GM18951 (cell line): Measurements from ENCODE around the gene JUP.

ENCODE experiments used
- POLR2A ChIP-seq: IDR thresholded peaks from 4 replicates; pipeline ENCODE4 v1.6.1; 2011; ENCODE audit warnings: mild to moderate bottlenecking; ENCODE audit not compliant: insufficient read length, insufficient read depth; ENCODE audit errors: extremely low read depth
- in situ Hi-C: fragments of 300-500 bp; cut with MboI; formaldehyde crosslinking; loops from one replicate; pipeline ENCODE4 v1.12.0; 2022; ENCODE audit warnings: low sequenced_read_pairs, mixed read lengths, inconsistent platforms; ENCODE audit not compliant: unreplicated experiment

The JUP gene

DNA sequence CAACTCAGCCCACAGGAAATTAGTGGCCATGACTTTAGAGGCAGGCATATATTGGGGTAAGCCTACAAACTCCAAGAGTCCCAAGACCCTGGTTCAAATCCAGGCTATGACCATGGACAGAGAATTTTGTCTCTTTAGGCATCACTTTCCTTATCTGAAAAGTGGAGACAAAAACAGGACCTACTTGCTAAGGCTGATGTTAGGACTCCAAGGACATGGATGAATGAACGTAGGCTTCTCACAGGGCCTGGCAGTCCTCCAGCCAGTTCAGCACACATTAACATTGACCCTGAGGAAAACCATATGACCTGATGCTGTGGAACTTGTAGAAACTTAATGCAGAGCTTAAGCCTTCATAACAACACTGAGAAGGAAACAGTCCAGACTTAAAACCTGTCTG is 27.7 kb upstream of the JUP start:
- in situ Hi-C loops = no loop called here
- TF ChIP-seq POLR2A = no peak

DNA sequence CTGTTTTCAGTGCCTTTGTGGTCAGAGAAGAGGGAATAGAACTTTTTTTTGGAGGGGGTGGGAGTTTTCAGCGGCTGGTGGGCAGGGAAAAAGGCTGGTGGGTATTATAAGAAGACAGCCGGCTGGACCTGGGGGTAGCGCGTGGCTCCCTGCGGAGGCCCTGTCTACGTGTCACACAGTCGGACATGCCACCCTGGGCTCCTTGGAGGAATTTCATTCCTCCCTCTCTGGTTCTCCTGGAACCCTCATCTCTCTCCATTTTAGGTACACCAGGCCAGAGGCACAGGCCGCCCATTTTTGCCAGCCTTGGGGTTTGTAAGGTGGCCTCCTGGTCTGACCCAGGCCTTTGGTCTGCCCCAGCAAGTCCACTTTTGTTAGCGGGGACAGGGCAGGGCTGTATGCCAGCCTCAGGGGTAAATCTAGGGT is 27.2 kb upstream of the JUP start:
- TF ChIP-seq POLR2A = no peak
- in situ Hi-C loops = no loop called here

DNA sequence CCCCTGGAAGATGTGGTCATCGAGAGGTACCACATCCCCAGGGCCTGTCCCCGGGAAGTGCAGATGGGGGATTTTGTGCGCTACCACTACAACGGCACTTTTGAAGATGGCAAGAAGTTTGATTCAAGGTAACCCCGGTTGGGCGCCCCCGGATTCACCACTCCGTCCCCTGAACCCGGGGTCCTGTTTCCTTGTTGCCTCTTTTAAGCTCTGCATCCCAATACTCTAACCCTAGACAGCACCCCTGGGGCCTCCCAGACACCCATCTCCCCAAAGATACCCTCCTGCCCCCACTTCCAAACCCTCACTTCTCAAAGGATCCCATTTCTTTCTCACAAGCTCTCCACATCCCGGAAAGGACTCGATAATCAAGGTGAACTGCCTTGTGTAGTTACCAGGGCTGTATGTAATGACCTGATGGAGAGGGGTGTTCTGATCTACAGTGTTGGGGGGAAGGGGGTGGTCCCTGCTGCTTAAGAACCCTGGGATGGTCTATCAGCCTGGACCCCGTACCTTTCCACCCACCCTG is 26.7 kb upstream of the JUP start:
- no peak for TF ChIP-seq POLR2A
- in situ Hi-C loops = no loop called here

GRCh38 chr17:41812381-41813151 is 26.1 kb upstream of the JUP start, which contains the start of gene FKBP10:
FKBP10 (plus strand) TSS chr17:41813004; CDS start chr17:41813035, 31 bp downstream.
- in situ Hi-C loops = no loop called here
- TF ChIP-seq POLR2A = no peak

- TF ChIP-seq POLR2A = no peak
- in situ Hi-C loops = no loop called here
Measured at GRCh38 chr17:41811549-41812380, 25.3 kb upstream of the JUP start, which contains the start of gene P3H4. P3H4 (minus strand) TSS chr17:41811949; CDS start chr17:41811915, 34 bp downstream.

GRCh38 chr17:41810659-41811548 is 24.4 kb upstream of the JUP start:
- no peak for TF ChIP-seq POLR2A
- in situ Hi-C loops = no loop called here

DNA sequence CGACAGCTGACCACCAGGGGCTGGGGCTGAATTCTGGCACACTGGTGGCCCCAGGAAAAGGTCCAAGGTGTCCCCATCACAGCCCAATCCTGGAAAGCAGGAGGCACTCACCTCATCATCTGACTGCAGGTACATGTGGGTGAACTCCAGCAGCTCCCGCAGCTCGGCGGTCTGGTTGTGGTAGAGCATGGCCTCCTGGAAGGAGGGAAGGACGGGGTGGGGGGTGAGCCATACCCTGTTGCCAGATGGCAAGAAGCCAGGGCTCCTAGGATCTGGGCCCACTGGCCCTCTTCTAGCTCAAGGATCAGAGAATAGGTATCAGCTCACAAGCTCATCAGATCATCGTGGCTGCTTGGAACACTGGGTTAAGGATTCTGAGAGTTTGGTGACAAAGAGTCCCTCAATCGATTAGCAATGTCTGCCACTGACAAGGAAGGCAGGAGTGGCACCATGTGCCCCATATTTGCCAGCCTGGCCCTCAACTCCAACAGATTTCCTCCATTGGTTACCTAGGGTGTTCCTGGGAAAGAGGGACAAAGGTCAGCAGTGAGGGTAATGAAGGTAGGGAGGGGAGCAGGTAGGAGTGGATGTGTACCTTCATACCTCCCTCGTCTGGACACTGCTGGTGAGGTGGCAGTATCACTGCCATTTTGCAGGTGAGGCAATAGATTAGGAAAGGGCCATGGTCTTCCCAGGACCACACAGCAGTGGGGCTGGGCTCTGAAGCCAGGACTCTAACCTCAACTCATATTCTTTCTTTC is 20.4 kb upstream of the JUP start:
- no peak for TF ChIP-seq POLR2A
- in situ Hi-C loops = loop anchor here (5.0 kb wide), 1 partner anchor 70 kb away; no protein-coding TSS in a partner anchor

DNA sequence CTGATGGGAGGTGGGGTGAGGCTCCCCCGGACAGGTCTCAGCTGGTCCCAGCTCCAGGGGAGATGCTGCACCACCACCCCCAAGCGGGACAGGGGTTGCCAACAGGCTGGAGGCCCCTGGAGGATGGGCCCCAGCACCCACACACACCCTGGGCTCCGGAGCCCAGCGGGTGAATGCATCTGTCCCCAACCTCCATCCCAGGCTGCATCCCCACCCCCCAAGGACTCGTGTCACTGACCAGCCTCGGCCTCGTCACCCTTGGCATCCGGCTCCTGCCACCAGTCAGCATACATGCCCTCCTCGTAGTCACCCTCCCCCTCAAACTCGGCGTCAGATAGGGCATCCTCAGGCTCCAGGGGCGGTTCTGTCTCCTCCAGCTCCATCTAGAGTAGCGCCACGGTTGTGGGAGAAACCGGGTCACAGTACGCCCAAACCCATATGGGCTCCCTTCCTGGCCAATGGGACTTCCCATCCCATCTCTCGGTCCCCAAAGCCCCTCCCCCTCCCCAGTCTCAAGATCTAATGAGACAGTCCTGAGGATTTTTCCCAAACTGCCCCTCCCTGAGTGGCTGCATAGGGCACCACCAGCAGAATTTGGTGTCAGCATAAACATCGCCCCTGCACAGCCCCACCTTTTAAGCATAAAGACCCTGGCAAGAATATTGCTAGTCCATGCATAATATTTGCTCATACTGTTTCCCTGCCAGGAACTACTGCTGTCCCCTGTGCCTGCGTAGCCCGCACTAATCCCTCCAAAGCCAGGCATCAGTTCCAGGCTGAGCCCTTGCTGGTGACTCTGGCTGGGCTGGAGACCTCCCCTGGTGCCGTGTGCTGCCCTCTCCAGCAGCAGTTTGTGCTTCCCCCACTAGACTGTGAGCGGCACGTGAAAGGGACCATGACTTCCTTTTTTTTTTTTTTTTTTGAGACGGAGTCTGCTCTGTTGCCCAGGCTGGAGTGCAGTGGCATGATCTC is 16.8 kb upstream of the JUP start:
- no peak for TF ChIP-seq POLR2A
- in situ Hi-C loops = no loop called here

DNA sequence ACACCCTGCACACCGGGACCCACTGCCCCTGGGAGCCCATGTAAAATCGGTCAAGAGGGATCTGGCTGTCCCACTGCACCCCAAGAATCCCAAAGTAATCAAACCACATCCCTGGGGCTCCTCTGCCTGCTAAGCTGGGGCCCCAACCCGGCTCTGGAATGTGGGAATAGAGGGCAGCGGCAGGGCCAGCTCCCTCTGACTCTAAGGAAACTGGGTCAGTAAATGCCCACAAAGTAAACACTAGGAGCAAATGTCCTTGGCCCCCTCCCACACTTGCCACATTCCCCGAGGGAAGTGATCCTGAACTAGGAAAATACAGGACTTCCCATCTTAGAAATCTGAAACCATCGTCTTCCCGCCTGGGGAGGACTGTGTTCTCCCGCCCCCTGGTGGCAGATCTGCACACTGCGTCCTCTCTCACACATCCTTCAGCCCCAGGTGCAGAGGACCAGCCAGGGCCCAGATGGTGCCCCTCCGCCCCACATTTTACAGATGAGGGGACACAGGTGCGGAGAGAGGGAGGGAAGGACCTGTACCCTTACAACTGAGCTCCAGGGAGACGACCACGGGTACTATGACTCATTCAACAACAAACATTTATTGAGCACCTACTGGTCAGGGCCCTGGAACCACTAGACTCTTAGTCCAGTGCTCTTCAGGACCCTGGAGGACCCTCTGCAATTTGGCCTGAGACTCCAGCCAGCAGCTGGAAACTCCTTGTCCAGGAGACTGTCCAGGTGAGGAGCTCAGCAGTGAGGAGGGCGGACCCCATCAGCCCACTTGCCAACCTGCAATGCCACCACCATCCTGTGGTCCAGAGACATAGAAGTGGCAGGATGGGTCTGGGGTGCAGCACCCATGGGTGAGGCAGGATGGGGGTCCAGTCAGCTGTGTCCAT is 15.1 kb upstream of the JUP start:
- TF ChIP-seq POLR2A = no peak
- in situ Hi-C loops = no loop called here
